Left ventricle myocardium inferior (tissue), 1 donor: ENCODE measurements around the gene ENTPD7. TPM values are rescaled to one million over a fixed set of nuclear protein-coding genes. Genes with fewer than 3 reads are reported as not detected.

Experiments
- DNase-seq: peaks from one replicate; pipeline ENCODE4 v3.0.0-alpha.2; 2020
- H3K27ac ChIP-seq: fragments of 200-600 bp; replicated peaks from 2 replicates; pipeline ENCODE4 v1.8.0; 2021
- H3K27me3 ChIP-seq: fragments of 200-600 bp; 2 replicates; pipeline ENCODE4 v1.8.0; 2021; ENCODE audit warnings: low read depth
- H3K36me3 ChIP-seq: fragments of 200-600 bp; 2 replicates; pipeline ENCODE4 v1.8.0; 2021
- H3K4me1 ChIP-seq: fragments of 200-600 bp; 2 replicates; pipeline ENCODE4 v1.8.0; 2021
- H3K4me3 ChIP-seq: fragments of 200-600 bp; 2 replicates; pipeline ENCODE4 v1.8.0; 2021; ENCODE audit warnings: mild to moderate bottlenecking, moderate library complexity
- H3K9me3 ChIP-seq: fragments of 200-600 bp; replicated peaks from 2 replicates; pipeline ENCODE4 v1.8.0; 2021
- intact Hi-C: fragments of 100-400 bp; cut with micrococcal nuclease; formaldehyde crosslinking; loops from one replicate; pipeline ENCODE4 v1.11.0; 2022
- total RNA-seq: library from RNA; stranded (reverse); fragmentation: NEBNext Ultra II Directional; extraction: Animal tissue kit (Norgen Biotek cat#: 25700); gene quantifications from one replicate; pipeline ENCODE4 v1.2.1, GENCODE V29; 2021
- TF ChIP-seq, protein P1 (sequence below): fragments of 200-600 bp; IDR thresholded peaks from 2 replicates; pipeline ENCODE4 v1.8.0; 2021; ENCODE audit warnings: antibody characterized with exemption, mild to moderate bottlenecking, borderline replicate concordance
- donor health status: DM: no; HTN: yes; CAD: no; lungs with severe emphysema.

Gene ENTPD7
- total RNA-seq, 1 donor from 2014 or later, result 2.9 TPM

DNA sequence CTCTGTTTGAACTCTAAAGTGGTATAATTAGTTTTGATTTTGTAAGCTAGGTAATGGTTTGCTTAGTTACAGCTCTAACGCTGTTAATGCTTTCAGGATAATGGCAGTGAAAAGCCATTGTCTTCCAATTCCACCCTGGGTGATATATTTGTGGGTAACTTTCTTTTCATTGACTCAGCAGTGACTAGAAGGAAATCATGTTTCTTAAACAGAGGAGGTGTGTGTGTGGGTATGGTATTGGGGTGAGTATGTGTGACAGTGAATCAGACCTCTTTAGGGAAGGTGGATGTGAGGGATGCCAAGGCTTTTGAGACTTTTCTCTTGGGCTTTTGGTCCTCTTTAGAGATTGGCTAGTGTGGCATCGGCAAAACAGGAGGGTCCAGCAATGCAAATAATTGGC lies 13.6 kb downstream of the ENTPD7 start:
- no peak for DNase-seq
- no peaks in the 10 kb centered on the region for H3K9me3 ChIP-seq
- peaks cover 4% of the 10 kb centered on the region for H3K36me3 ChIP-seq
- H3K4me1 ChIP-seq, result no peaks in the 10 kb centered on the region
- no peak overlapping the region for H3K27ac ChIP-seq
- intact Hi-C loops, result no loop called here
- TF ChIP-seq, protein P1, sequence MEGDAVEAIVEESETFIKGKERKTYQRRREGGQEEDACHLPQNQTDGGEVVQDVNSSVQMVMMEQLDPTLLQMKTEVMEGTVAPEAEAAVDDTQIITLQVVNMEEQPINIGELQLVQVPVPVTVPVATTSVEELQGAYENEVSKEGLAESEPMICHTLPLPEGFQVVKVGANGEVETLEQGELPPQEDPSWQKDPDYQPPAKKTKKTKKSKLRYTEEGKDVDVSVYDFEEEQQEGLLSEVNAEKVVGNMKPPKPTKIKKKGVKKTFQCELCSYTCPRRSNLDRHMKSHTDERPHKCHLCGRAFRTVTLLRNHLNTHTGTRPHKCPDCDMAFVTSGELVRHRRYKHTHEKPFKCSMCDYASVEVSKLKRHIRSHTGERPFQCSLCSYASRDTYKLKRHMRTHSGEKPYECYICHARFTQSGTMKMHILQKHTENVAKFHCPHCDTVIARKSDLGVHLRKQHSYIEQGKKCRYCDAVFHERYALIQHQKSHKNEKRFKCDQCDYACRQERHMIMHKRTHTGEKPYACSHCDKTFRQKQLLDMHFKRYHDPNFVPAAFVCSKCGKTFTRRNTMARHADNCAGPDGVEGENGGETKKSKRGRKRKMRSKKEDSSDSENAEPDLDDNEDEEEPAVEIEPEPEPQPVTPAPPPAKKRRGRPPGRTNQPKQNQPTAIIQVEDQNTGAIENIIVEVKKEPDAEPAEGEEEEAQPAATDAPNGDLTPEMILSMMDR, result no peak
- H3K4me3 ChIP-seq, result no peak overlapping the region
- H3K27me3 ChIP-seq, result no peaks in the 10 kb centered on the region

- DNase-seq, result no peak
- TF ChIP-seq, protein P1, result no peak
- H3K27ac ChIP-seq, result no peak overlapping the region
- H3K27me3 ChIP-seq, result no peaks in the 10 kb centered on the region
- H3K9me3 ChIP-seq, result no peaks in the 10 kb centered on the region
- no peak overlapping the region for H3K4me3 ChIP-seq
- intact Hi-C loops, result no loop called here
- H3K36me3 ChIP-seq, result no peaks in the 10 kb centered on the region
- H3K4me1 ChIP-seq, result no peaks in the 10 kb centered on the region
Observed at GRCh38 chr10:99673492-99673891, 14.2 kb downstream of the ENTPD7 start.

GRCh38 chr10:99674762-99675161 lies 15.5 kb downstream of the ENTPD7 start:
- Histone ChIP-seq H3K4me3 (no peak overlapping the region), H3K4me1 (no peaks in the 10 kb centered on the region), H3K27me3 (no peaks in the 10 kb centered on the region), H3K9me3 (no peaks in the 10 kb centered on the region), H3K27ac (no peak overlapping the region), H3K36me3 (peaks cover 8% of the 10 kb centered on the region)
- TF ChIP-seq, protein P1, result no peak
- intact Hi-C loops, result no loop called here
- DNase-seq, result no peak

GRCh38 chr10:99676426-99676825 lies 17.1 kb downstream of the ENTPD7 start:
- no peaks in the 10 kb centered on the region for H3K27me3 ChIP-seq
- TF ChIP-seq, protein P1, result no peak
- no peak overlapping the region for H3K27ac ChIP-seq
- peaks cover 3% of the 10 kb centered on the region for H3K4me1 ChIP-seq
- H3K9me3 ChIP-seq, result no peaks in the 10 kb centered on the region
- peaks cover 24% of the 10 kb centered on the region for H3K36me3 ChIP-seq
- no peak for DNase-seq
- H3K4me3 ChIP-seq, result no peak overlapping the region
- intact Hi-C loops, result no loop called here

DNA sequence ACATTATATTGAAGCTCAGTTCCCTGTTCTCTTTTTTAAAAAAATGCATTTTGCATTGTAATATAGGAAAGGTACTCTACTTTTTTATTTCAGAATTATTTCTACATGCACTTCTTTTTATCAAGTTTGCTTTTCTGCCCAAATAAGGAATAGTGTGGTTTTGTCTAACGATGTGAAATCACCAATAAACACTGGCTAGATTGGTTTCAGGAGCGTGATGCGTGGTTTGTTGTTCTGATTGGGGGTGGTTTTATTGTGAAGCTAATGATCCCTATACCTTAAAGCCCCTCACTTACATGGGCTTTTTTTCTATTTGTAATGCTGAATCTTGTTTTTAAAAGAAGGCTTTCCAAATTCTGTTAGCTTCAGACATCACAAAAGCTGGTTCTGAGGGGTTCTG lies 17.6 kb downstream of the ENTPD7 start:
- intact Hi-C loops, result no loop called here
- no peak overlapping the region for H3K27ac ChIP-seq
- no peaks in the 10 kb centered on the region for H3K27me3 ChIP-seq
- H3K4me1 ChIP-seq, result peaks cover 7% of the 10 kb centered on the region
- no peak for DNase-seq
- TF ChIP-seq, protein P1, result no peak
- H3K9me3 ChIP-seq, result no peaks in the 10 kb centered on the region
- H3K4me3 ChIP-seq, result no peak overlapping the region
- peaks cover 24% of the 10 kb centered on the region for H3K36me3 ChIP-seq

DNA sequence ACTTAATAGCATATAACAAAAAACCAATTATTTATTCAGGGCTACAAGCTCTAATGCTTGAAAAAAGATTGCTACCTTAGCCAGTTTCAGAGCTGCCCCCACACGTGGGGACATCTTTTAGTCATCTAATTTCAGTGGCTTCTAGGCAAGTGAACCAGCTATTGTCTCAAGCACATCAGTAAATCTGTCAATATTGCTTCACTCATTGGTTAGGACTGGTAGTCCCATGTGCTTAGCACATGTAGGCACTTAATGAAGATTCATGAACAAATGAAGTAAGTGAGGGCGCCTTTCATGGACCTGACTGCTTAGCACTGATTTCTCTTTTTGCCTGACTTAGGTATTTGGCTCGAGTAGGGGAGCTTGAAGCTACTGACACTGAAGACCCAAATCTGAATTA lies 19.6 kb downstream of the ENTPD7 start:
- TF ChIP-seq, protein P1, result no peak
- H3K36me3 ChIP-seq, result peaks cover 24% of the 10 kb centered on the region
- H3K27me3 ChIP-seq, result no peaks in the 10 kb centered on the region
- no peaks in the 10 kb centered on the region for H3K9me3 ChIP-seq
- H3K27ac ChIP-seq, result no peak overlapping the region
- intact Hi-C loops, result no loop called here
- DNase-seq, result no peak
- H3K4me1 ChIP-seq, result peaks cover 8% of the 10 kb centered on the region
- no peak overlapping the region for H3K4me3 ChIP-seq
